MM.1S (cell line): ENCODE data around the gene HYI.

Source experiments
- DNase-seq: peaks from one replicate; pipeline ENCODE4 v3.0.0-alpha.2; 2015
- H2AFZ ChIP-seq: fragments of 300-600 bp; sonication (generic); 2 replicates; pipeline ENCODE4 v1.6.0; 2016; ENCODE audit warnings: antibody characterized with exemption, low read length
- H3F3A ChIP-seq: fragments of 300-600 bp; sonication (generic); 2 replicates; pipeline ENCODE4 v1.6.1; 2016; ENCODE audit warnings: mild to moderate bottlenecking, antibody characterized with exemption, low read length, moderate library complexity, mixed read lengths; ENCODE audit not compliant: insufficient read depth
- H3K27ac ChIP-seq: fragments of 300-600 bp; sonication (generic); 2 replicates; pipeline ENCODE4 v1.5.1; 2016; ENCODE audit warnings: mild to moderate bottlenecking, low read length
- H3K27me3 ChIP-seq: fragments of 300-600 bp; sonication (generic); replicated peaks from 2 replicates; pipeline ENCODE4 v1.6.0; 2016; ENCODE audit warnings: low read length; ENCODE audit not compliant: insufficient read depth
- H3K36me3 ChIP-seq: fragments of 300-600 bp; sonication (generic); replicated peaks from 2 replicates; pipeline ENCODE4 v1.6.1; 2016; ENCODE audit warnings: mild to moderate bottlenecking, low read length, mixed read lengths; ENCODE audit not compliant: insufficient read depth
- H3K4me1 ChIP-seq: fragments of 300-600 bp; sonication (generic); 2 replicates; pipeline ENCODE4 v1.6.1; 2016; ENCODE audit warnings: low read length, mixed read lengths
- H3K4me2 ChIP-seq: fragments of 300-600 bp; sonication (generic); 2 replicates; pipeline ENCODE4 v1.6.0; 2016; ENCODE audit warnings: low read depth, low read length
- H3K4me3 ChIP-seq: fragments of 300-600 bp; sonication (generic); 2 replicates; pipeline ENCODE4 v1.5.1; 2016; ENCODE audit warnings: low read length, mixed read lengths
- H3K79me2 ChIP-seq: fragments of 300-600 bp; sonication (generic); 2 replicates; pipeline ENCODE4 v1.6.1; 2016; ENCODE audit warnings: mixed run types, low read length, mixed read lengths
- H3K9ac ChIP-seq: fragments of 300-600 bp; sonication (generic); 2 replicates; pipeline ENCODE4 v1.6.1; 2016; ENCODE audit warnings: low read length, mixed read lengths
- H3K9me2 ChIP-seq: fragments of 300-600 bp; sonication (generic); replicated peaks from 2 replicates; pipeline ENCODE4 v1.6.1; 2016; ENCODE audit warnings: mild to moderate bottlenecking, low read length, mixed read lengths; ENCODE audit not compliant: insufficient read depth
- H3K9me3 ChIP-seq: fragments of 300-600 bp; sonication (generic); replicated peaks from 2 replicates; pipeline ENCODE4 v1.6.1; 2016; ENCODE audit warnings: mild to moderate bottlenecking, low read length, mixed read lengths; ENCODE audit not compliant: insufficient read depth
- H4K20me1 ChIP-seq: fragments of 300-600 bp; sonication (generic); 2 replicates; pipeline ENCODE4 v1.6.1; 2016; ENCODE audit warnings: mild to moderate bottlenecking, low read length, moderate library complexity, mixed read lengths; ENCODE audit not compliant: insufficient read depth
- EZH2 ChIP-seq: fragments of 300-600 bp; sonication (generic); optimal IDR thresholded peaks from 2 replicates; pipeline ENCODE3; 2017; ENCODE audit warnings: low read depth, mild to moderate bottlenecking, antibody characterized with exemption, low read length, mixed read lengths
- EZH2phosphoT487 ChIP-seq: fragments of 300-600 bp; sonication (generic); IDR thresholded peaks from 2 replicates; pipeline ENCODE4 v1.6.1; 2018; ENCODE audit warnings: antibody characterized with exemption, low read length
- TF ChIP-seq, protein P1 (sequence below): fragments of 300-600 bp; sonication (generic); IDR thresholded peaks from 2 replicates; pipeline ENCODE4 v1.5.1; 2016; ENCODE audit warnings: antibody characterized with exemption, low read length, mixed read lengths

Gene HYI

DNA sequence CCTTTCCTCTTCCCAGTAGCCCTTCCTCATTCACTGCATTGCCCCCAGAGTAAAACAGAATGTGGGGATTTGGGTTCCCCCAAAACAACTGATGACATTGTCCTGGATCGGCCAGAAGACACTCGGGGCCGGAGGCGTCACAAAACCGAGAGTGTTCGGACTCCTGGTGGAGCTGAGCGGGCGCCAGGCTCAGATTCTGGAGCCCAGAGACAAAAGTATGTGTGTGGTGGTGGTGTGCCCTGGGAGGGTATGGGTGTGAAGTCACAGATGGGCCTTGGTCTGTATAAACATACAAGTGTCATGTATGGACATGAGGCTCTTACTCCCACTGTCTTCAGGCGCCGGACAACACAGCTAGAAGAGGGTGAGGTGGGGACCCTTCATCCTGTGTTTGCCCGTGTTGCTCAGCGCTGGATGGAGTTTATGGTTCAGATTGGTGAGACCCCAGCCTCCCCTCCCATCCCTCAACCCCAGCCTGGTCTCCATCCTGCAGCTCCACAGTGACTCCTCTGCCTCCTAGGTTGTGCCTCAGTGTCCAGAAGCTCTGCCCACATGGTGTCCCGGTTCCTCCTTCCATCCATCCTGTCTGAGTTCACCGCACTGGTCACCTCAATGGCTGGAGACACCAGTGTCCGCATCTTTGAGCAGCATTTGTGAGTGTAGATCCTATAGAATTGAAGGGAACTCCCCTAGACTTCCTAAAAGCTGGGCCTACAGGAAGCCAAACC is 12.4 kb downstream of the HYI start:
- Histone ChIP-seq H3K9ac (no peak overlapping the region), H3F3A (no peaks in the 10 kb centered on the region), H3K4me3 (no peak overlapping the region), H3K9me2 (no peaks in the 10 kb centered on the region), H3K79me2 (no peaks in the 10 kb centered on the region), H3K4me2 (no peak overlapping the region), H3K36me3 (no peaks in the 10 kb centered on the region; the same call in 1 of the 2 replicates), H3K27ac (no peak overlapping the region), H4K20me1 (no peaks in the 10 kb centered on the region), H3K27me3 (no peaks in the 10 kb centered on the region), H3K4me1 (no peaks in the 10 kb centered on the region), H3K9me3 (no peaks in the 10 kb centered on the region), H2AFZ (no peak overlapping the region)
- no peak for DNase-seq
- TF ChIP-seq EZH2phosphoT487 (no peak), EZH2 (no peak)
- TF ChIP-seq, protein P1, sequence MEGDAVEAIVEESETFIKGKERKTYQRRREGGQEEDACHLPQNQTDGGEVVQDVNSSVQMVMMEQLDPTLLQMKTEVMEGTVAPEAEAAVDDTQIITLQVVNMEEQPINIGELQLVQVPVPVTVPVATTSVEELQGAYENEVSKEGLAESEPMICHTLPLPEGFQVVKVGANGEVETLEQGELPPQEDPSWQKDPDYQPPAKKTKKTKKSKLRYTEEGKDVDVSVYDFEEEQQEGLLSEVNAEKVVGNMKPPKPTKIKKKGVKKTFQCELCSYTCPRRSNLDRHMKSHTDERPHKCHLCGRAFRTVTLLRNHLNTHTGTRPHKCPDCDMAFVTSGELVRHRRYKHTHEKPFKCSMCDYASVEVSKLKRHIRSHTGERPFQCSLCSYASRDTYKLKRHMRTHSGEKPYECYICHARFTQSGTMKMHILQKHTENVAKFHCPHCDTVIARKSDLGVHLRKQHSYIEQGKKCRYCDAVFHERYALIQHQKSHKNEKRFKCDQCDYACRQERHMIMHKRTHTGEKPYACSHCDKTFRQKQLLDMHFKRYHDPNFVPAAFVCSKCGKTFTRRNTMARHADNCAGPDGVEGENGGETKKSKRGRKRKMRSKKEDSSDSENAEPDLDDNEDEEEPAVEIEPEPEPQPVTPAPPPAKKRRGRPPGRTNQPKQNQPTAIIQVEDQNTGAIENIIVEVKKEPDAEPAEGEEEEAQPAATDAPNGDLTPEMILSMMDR = no peak

DNA sequence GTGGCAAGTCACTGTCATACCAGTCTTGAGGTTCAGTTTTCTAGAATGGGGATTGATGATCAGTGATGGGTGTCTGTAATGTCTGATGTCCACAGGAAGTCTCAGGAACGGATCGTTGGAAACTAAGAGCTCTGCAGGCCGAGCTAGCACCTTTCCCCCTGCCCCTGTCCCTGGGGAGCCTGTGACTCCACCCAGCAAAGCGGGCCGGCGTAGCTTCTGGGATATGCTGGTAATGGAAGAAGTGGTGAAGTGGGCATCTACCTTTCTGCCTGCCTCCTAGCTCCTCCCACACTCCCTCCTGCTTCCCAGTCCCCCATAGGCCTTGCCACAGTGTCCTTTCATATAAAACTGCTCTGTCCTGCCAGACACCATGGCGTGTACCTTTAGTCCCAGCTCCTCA is 13.4 kb downstream of the HYI start:
- Histone ChIP-seq H3K4me2 (no peak overlapping the region), H3K27ac (no peak overlapping the region), H4K20me1 (no peaks in the 10 kb centered on the region), H3K79me2 (no peaks in the 10 kb centered on the region), H3K4me1 (no peaks in the 10 kb centered on the region), H2AFZ (no peak overlapping the region), H3K9ac (no peak overlapping the region), H3K9me3 (no peaks in the 10 kb centered on the region), H3F3A (no peaks in the 10 kb centered on the region), H3K36me3 (no peaks in the 10 kb centered on the region; the same call in 1 of the 2 replicates), H3K4me3 (no peak overlapping the region), H3K27me3 (no peaks in the 10 kb centered on the region), H3K9me2 (no peaks in the 10 kb centered on the region)
- DNase-seq = no peak
- TF ChIP-seq, protein P1 = no peak
- TF ChIP-seq EZH2 (no peak), EZH2phosphoT487 (no peak)

DNA sequence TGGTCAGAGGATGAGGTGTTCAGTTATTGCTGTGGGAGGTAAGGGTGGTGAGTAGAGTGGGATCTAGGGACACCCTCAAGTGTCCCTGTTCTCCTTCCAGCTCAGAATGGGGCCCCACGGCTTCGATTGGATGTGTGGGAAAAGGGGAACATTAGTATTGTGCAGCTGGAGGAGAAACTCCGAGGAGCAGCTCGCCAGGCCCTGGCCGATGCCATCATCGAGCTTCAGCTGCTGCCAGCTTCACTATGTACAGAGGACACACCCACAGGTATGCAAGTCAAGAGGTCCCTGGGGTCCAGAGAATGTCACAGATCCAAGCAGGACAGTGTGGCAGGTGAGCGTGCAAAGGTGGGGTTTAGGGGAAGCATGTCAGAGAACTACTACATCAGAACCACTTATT is 13.9 kb downstream of the HYI start:
- H3K27me3 ChIP-seq = no peaks in the 10 kb centered on the region
- no peaks in the 10 kb centered on the region for H3K9me2 ChIP-seq
- no peaks in the 10 kb centered on the region for H3K79me2 ChIP-seq
- H3F3A ChIP-seq = no peaks in the 10 kb centered on the region
- no peak for DNase-seq
- no peaks in the 10 kb centered on the region; the same call in 1 of the 2 replicates for H3K36me3 ChIP-seq
- H3K9ac ChIP-seq = no peak overlapping the region
- H3K9me3 ChIP-seq = no peaks in the 10 kb centered on the region
- H2AFZ ChIP-seq = no peak overlapping the region
- H3K4me2 ChIP-seq = no peak overlapping the region
- H3K27ac ChIP-seq = no peak overlapping the region
- H4K20me1 ChIP-seq = no peaks in the 10 kb centered on the region
- H3K4me3 ChIP-seq = no peak overlapping the region
- no peaks in the 10 kb centered on the region for H3K4me1 ChIP-seq
- TF ChIP-seq EZH2phosphoT487 = no peak
- TF ChIP-seq, protein P1 = no peak
- TF ChIP-seq EZH2 = no peak
